ENCODE results near the gene CCL21.

Gene CCL21

GRCh38 chr9:34707130-34707529 is 2.8 kb downstream of the CCL21 start:
- DNase-seq (ENCODE audit: low spot score): no peak

DNA sequence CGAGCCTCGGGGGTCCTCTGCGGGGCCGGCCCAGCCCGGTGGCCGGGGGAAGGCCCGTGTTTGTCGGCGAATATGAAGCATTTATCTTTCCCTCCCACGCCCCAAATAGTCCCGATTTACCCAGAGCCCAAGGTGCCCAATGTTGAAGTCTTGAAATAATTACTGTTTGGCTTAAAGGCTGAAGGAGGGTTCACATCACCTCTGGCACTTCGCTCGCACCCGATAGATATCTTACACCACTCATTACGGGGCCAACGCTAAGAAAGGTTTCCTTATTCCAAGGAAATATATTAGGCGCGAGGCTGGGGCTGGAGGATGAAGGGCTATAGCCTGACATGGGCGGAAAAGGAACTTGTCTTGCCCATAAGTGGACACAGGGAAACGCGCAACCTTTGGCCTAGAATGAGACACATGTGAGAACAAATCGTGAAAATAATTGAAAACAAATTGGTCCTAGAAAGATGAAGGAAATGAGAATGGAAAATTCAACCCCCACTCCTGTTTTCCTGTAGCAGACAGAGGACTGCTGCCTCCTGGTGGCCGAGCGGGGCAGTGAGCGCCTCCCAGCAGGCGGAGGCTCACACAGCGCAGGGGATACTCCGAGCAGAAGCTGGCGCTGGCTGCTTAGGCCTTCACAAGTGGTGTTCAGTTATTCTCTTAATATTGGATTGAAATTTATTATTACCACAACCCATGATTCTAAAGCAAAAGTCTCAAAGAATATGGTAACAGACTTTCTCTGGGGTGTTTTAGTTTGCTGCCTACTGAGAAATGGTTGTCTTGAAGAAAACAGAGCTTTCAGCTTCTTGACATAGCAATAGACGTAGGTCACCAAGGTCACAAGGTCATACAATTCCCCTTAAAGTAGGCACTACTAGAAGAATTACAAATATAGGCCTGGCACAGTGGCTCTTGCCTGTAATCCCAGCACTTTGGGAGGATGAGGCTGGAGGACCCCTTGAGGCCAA is 7.9 kb downstream of the CCL21 start:
- DNase-seq (ENCODE audit: low spot score): peak; percentile 89

DNA sequence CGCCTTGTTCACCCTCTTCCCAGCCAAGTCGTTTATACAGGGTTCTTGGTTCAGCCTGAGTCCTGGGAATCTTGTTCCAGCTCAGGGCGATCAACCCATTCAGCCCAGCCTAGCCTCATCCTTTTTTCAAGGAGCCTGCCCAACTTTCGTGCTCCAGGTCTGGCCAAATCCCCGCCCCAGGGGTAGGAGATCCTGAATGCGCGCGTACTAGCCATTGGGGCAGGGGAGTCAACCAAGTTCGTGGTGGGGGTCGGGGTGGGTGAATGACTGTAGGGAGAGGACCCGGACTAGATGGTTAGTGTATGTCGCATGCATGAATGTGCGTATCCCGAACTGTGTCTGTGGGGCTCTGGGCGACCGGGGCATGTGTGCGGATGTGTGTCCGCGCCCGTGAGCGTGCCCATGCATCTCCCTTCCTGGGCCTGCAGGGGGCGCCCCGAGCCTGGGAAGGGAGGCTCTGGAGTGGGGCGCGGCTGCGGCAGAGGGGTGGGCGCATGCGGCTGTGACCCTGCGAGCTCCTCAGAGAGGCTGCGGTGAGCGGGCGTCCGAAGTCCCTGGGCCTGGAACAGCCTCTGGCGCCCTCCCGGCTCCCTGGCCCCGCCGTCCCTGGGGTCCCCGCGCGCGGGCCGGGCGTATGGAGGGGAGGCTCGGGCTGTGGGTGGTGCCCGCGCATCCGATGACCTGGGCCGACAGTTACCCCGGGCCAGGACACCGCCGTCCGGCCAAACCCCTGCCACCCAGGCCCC is 8.7 kb downstream of the CCL21 start:
- DNase-seq (ENCODE audit: low spot score): peak; percentile 94

DNA sequence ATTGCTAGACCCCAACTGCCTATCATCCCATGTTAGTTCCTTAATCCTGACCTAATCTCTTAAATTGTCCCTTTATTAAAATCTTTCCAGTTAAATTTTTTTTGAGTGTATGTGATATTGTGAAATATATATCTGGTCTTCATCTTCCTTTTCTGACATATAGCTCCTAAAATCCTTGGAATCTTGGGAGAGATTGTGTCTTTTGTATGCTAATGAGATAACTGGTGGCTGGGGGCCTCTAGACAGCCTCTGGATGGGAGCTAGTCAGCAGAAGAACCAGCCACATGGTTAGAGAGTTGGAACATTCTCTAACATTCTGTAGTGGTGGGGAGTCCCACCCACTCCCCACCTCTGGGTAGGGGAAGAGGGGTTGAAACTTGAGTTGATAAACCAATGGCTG is 15.1 kb downstream of the CCL21 start:
- no peak for DNase-seq (ENCODE audit: low spot score)

DNA sequence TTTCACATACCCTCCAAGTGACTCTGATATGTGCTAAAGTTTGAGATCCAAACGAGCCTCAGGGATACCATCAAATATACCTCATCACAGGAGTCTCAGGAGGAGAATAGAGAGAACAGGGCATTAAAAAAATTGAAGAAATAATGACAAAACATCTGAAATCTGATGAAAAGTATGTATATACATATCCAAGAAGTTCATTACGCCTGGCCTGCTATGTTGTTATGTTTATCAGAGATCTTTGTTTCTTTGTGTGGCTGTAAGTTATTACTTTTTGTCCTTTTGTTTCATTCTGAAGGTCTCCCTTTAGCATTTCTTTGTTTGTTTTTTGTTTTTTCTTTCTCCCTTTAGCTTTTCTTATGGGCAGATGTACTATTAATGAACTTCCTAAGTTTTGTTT is 16.4 kb downstream of the CCL21 start:
- no peak for DNase-seq (ENCODE audit: low spot score)

- no peak for DNase-seq (ENCODE audit: low spot score)
Measured at GRCh38 chr9:34691936-34692315, 18.0 kb downstream of the CCL21 start.

GRCh38 chr9:34690983-34691935 is 18.7 kb downstream of the CCL21 start, which contains the start of gene CCL19:
TSS of gene CCL19 (minus strand) at chr9:34691276. CDS start at chr9:34691139, 137 bp downstream.
- no peak for DNase-seq (ENCODE audit: low spot score)

DNA sequence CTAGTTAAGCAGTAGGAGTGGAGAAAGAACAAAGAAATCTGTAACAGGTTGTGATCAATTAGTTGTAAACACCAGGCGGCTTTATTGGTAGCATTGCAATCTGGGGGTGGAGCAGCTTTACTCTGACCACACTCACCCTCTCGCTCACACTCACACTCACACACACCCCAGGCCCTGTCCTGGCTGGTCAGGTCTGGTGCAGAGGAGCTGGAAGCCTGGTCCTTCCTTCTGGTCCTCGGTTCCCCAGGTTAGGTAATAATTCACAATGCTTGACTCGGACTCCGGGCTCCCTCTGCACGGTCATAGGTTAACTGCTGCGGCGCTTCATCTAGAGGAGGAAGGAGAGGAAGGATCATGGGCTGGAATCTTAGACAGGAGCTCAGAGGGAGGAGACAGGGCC is 20.4 kb downstream of the CCL21 start:
- DNase-seq (ENCODE audit: low spot score): no peak

- no peak for DNase-seq (ENCODE audit: low spot score)
Measured at GRCh38 chr9:34689116-34689470, 20.8 kb downstream of the CCL21 start.

- DNase-seq (ENCODE audit: low spot score): no peak
Measured at GRCh38 chr9:34688329-34689115, 21.4 kb downstream of the CCL21 start.

GRCh38 chr9:34687276-34688030 is 22.5 kb downstream of the CCL21 start:
- no peak for DNase-seq (ENCODE audit: low spot score)

DNA sequence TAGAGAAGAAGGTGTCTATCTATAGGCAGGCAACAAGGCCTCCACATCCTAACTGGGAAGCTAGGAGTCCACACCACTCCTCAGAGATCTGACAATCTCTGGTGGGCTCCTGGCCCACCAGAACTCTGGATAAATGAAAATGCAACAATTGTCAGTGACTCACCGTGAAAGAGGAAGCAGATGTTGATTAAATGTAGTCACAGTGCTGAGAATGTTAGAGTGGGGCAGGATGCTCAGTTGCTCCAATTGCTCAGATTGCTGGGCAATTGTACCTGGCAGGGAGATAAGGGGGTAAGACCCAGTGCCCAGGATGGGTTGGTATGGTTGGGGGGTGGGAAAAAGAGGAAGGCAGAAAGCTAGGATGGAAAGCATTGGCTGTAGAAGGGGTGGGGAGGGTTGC is 23.2 kb downstream of the CCL21 start:
- no peak for DNase-seq (ENCODE audit: low spot score)

DNA sequence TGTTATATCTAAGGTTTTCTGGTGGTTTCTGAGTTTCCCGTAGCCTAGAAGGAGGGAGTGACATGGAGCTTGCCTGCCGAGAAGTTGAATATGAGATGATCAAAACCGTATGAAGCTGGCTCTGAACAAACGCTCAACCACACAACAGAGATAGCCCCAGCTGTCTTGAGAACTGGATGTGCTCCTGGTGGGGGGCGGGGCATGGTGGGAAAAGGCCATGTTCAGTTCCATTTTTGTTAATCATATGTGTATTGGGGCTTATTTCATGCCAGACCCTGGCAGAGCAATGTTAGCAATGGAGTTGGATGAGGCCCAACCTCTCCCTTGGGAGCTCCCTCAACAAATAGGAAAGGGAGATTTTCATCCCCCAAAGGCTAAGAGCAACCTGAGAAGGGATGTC is 23.7 kb downstream of the CCL21 start:
- no peak for DNase-seq (ENCODE audit: low spot score)

DNA sequence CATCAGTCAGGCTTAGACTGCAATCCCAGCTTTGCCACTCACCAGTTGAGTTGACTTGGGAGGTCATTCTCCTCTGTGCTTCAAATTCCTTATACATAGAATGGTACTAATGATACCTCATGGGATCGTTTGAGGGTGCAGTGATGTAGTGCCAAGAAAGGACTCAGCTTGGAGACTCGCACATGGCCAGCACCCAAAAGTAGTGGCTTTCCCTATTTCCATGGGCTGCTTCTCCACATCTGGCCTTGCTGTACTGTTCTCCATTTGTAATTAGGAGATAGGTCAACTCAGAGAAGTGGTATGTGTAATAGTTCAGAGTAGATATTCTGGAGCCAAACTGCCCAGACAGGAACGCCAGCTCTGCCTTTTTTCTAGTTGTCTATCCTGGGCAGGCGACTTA is 24.3 kb downstream of the CCL21 start:
- no peak for DNase-seq (ENCODE audit: low spot score)

GRCh38 chr9:34684816-34685215 is 25.1 kb downstream of the CCL21 start:
- DNase-seq (ENCODE audit: low spot score): no peak

DNA sequence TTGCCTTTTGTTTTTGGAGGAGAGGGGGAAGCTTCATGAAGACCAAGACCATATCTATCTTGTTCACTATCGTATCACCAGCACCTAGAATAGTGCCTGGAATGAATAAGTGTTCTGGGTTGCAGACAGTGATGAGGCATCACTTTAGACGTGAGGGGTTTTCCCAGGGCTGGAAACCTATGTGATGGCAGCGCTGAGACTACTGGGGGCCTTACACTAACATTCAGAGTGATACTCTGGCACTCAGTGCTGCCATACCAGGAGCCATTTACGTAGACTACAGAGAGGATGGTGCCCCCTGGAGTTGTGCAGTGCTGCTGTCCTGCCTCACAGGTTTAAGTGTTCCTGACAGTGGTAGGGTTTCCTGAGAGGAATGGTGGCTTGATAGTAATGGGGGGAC is 25.8 kb downstream of the CCL21 start:
- DNase-seq (ENCODE audit: low spot score): no peak

GRCh38 chr9:34675869-34676268 is 34.1 kb downstream of the CCL21 start:
- no peak for DNase-seq (ENCODE audit: low spot score)

DNA sequence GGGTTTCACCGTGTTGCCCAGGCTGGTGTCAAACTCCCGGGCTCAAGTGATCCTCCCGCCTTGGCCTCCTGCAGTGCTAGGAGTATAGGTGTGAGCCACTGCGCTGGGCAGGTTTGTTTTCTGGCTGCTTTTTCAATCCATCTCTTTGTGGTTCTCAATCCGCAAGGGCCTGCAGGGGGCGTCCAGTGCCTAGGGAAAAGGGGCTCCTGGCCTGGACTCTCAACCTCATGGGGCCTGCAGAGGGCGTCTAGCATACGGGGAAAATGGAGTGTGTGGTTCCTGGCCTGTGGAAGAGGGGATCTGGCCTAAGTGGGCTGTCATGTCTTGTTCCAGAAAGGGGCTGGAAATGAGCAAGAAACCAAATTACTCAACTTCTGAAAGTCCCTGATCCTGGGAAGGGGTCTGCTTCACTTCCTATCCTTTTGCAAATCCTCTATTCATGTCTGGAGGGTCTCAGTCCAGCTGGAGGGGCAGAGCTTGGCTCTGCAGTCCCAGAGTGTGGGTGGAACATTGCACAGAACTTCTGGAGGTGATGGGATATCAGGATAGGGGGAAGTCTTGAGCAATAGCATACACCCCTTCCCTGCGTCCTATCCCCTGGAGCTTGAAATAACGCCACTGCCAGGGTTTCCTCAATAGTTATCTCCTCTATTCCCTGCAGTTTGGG is 34.8 kb downstream of the CCL21 start:
- peak; percentile 88 for DNase-seq (ENCODE audit: low spot score)

GRCh38 chr9:34674440-34674839 is 35.5 kb downstream of the CCL21 start:
- DNase-seq (ENCODE audit: low spot score): no peak

GRCh38 chr9:34671307-34671706 is 38.6 kb downstream of the CCL21 start:
- DNase-seq (ENCODE audit: low spot score): no peak

Data from iPS-NIHi11 (cell line).